Chondrocyte (in vitro differentiated cells): Measurements from ENCODE around the gene GAP43. TPM values are rescaled to one million over a fixed set of nuclear protein-coding genes. Genes with fewer than 3 reads are reported as not detected.

ENCODE experiments used
- DNase-seq: peaks from one replicate; pipeline ENCODE4 v3.0.0; 2021; ENCODE audit warnings: mixed read lengths, low spot score
- H3K27ac Mint-ChIP-seq: one replicate; pipeline ENCODE4 v1.8.0; 2021; ENCODE audit warnings: mild to moderate bottlenecking, moderate library complexity, mixed read lengths; ENCODE audit not compliant: unreplicated experiment
- H3K27me3 Mint-ChIP-seq: 2 replicates; pipeline ENCODE4 v1.8.0; 2021; ENCODE audit warnings: low read depth, mixed read lengths
- H3K36me3 Mint-ChIP-seq: 2 replicates; pipeline ENCODE4 v1.8.0; 2021; ENCODE audit warnings: low read depth, mixed read lengths
- H3K4me1 Mint-ChIP-seq: 2 replicates; pipeline ENCODE4 v1.8.0; 2021; ENCODE audit warnings: low read depth, mild to moderate bottlenecking, mixed read lengths
- H3K4me3 Mint-ChIP-seq: one replicate; pipeline ENCODE4 v1.8.0; 2021; ENCODE audit warnings: mild to moderate bottlenecking, moderate library complexity, mixed read lengths; ENCODE audit not compliant: unreplicated experiment
- H3K9me3 Mint-ChIP-seq: 2 replicates; pipeline ENCODE4 v1.8.0; 2021; ENCODE audit warnings: low read depth, mixed read lengths
- total RNA-seq: library from RNA; stranded (reverse); gene quantifications from 3 replicates; pipeline ENCODE4 v1.2.1, GENCODE V29; 2021
- TF ChIP-seq, protein P1 (sequence below): fragments of 200-600 bp; sonication (generic); IDR thresholded peaks from 2 replicates; pipeline ENCODE4 v1.5.0; 2021; ENCODE audit warnings: antibody characterized with exemption, mild to moderate bottlenecking, moderate library complexity

GAP43 gene
- total RNA-seq, 1 donor from 2014 or later = 3.6 TPM

DNA sequence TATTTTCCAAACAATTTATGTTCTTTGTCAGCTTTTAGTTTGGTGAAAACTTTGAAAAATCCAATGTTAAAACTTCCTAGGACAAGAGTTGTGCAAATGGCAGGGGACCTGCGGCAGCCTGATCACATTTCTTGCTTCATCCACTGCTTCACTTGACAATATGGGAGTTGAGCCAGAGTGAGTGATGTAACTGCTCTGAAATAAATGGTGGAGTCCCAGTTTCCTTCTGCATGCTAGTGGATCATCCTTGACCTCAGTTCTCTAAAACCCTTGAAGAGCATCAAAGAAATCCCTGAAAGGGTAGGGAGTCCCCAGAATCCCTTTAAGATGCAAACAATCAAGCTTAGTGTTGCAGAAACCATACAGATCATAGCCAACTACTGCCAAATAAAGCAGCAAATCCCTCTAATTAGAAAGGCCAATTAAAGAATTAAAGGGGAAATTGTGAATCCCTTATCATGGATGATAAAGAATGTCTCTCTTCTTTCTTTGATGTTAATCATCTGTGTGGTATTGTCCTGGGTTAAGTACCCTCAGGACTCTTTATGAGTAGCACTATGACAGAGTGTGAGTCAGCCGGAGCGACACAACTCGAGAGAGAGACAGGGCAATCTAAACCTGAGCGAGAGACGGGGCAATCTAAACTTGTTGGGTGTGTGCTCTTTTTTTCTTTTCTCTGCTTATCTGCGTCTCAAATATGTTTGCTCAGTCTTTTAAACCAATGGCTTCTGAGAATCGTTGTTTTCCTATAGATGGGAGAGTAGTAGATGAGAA is 41.8 kb upstream of the GAP43 start:
- no peak overlapping the region for H3K4me3 Mint-ChIP-seq
- H3K27me3 Mint-ChIP-seq = no peaks in the 10 kb centered on the region
- H3K36me3 Mint-ChIP-seq = no peaks in the 10 kb centered on the region
- H3K27ac Mint-ChIP-seq = peak overlapping the region; percentile 61
- H3K4me1 Mint-ChIP-seq = peaks cover 36% of the 10 kb centered on the region
- TF ChIP-seq, protein P1, sequence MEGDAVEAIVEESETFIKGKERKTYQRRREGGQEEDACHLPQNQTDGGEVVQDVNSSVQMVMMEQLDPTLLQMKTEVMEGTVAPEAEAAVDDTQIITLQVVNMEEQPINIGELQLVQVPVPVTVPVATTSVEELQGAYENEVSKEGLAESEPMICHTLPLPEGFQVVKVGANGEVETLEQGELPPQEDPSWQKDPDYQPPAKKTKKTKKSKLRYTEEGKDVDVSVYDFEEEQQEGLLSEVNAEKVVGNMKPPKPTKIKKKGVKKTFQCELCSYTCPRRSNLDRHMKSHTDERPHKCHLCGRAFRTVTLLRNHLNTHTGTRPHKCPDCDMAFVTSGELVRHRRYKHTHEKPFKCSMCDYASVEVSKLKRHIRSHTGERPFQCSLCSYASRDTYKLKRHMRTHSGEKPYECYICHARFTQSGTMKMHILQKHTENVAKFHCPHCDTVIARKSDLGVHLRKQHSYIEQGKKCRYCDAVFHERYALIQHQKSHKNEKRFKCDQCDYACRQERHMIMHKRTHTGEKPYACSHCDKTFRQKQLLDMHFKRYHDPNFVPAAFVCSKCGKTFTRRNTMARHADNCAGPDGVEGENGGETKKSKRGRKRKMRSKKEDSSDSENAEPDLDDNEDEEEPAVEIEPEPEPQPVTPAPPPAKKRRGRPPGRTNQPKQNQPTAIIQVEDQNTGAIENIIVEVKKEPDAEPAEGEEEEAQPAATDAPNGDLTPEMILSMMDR = no peak
- no peak for DNase-seq
- H3K9me3 Mint-ChIP-seq = peaks cover 8% of the 10 kb centered on the region

DNA sequence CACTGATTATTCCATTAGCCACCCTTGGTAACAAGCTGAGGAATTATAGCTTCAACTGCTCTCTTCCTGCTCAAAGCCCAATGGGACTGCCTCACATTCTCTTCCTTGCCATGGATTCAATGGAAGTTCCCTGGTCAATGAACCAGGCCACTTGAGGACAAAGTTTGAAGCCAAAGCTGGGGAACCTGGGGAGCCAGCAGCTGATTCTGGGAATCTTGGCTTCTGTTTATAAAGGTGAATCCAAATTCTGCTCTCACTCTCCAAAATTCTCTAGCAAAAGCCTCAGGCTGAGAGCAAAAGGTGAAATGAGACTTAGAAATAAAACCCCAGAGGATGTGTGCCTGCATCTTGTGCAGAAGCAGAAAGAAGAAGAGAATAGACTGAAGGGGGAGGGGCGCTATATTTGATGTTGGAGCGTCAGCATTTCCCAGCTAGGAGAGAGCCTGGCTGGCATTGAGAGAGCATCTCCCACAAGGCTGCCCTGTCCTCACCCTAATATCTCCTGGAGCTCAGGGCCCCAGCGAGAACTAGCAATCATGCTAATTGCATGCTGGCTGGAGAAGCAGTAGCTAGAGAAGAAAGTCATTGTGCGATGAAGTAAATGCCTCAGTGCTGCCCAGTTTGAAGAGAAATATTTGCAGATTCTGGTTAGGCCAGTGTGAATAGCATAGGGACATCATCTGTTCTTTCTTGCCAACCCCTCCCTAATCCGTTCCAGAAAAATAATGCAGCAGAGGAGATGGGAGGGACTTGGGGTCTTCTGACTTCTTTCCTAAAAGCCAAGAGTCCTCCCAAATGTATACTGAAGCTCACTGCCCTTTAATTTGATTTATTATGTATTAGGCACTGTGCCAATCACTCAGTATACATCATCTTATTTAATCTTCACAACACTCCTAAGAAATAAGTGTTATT is 34.9 kb upstream of the GAP43 start:
- no peak overlapping the region for H3K27ac Mint-ChIP-seq
- H3K4me1 Mint-ChIP-seq = peaks cover 9% of the 10 kb centered on the region
- no peaks in the 10 kb centered on the region for H3K36me3 Mint-ChIP-seq
- no peaks in the 10 kb centered on the region for H3K27me3 Mint-ChIP-seq
- H3K9me3 Mint-ChIP-seq = peaks cover 3% of the 10 kb centered on the region
- no peak overlapping the region for H3K4me3 Mint-ChIP-seq
- TF ChIP-seq, protein P1 = no peak
- DNase-seq = no peak

DNA sequence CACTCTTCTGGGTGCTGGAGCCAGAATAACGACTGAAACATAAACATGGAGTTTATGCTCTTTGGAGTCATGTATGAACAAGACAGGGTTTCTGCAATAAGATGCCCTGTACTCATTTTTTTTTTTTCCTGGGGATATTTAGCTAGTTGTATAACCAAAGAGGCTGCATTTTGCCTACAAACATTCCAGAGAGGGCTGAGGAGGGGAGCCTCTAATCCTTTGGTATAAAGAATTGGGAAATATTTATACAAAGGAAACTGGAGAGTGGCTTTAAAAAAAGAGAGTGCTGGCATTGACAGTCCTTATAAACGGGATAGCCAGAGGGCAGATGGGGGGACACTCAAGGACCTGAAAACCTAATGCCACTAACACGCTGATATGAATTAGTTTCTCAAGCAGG is 32.4 kb upstream of the GAP43 start:
- Mint-ChIP-seq H3K27ac (no peak overlapping the region), H3K9me3 (peaks cover 9% of the 10 kb centered on the region), H3K36me3 (peaks cover 8% of the 10 kb centered on the region), H3K4me3 (no peak overlapping the region), H3K4me1 (peaks cover 4% of the 10 kb centered on the region), H3K27me3 (no peaks in the 10 kb centered on the region)
- TF ChIP-seq, protein P1 = no peak
- no peak for DNase-seq

GRCh38 chr3:115595611-115596275 is 27.6 kb upstream of the GAP43 start:
- no peak overlapping the region for H3K27ac Mint-ChIP-seq
- H3K27me3 Mint-ChIP-seq = no peaks in the 10 kb centered on the region
- H3K4me1 Mint-ChIP-seq = no peaks in the 10 kb centered on the region
- H3K4me3 Mint-ChIP-seq = no peak overlapping the region
- H3K9me3 Mint-ChIP-seq = peaks cover 18% of the 10 kb centered on the region
- TF ChIP-seq, protein P1 = no peak
- no peak for DNase-seq
- H3K36me3 Mint-ChIP-seq = peaks cover 8% of the 10 kb centered on the region

GRCh38 chr3:115598216-115598615 is 25.1 kb upstream of the GAP43 start:
- Mint-ChIP-seq H3K36me3 (peaks cover 8% of the 10 kb centered on the region), H3K9me3 (peaks cover 18% of the 10 kb centered on the region), H3K27ac (no peak overlapping the region), H3K4me1 (no peaks in the 10 kb centered on the region), H3K27me3 (no peaks in the 10 kb centered on the region), H3K4me3 (no peak overlapping the region)
- TF ChIP-seq, protein P1 = no peak
- no peak for DNase-seq
